Measurements from ENCODE around the gene GABPA.
A peak's percentile ranks its signal among the peaks of the same experiment; 100 is the strongest.

GABPA gene

GRCh38 chr21:25742900-25743299, 8.1 kb downstream of the GABPA start:
- DNase-seq, result no peak

DNA sequence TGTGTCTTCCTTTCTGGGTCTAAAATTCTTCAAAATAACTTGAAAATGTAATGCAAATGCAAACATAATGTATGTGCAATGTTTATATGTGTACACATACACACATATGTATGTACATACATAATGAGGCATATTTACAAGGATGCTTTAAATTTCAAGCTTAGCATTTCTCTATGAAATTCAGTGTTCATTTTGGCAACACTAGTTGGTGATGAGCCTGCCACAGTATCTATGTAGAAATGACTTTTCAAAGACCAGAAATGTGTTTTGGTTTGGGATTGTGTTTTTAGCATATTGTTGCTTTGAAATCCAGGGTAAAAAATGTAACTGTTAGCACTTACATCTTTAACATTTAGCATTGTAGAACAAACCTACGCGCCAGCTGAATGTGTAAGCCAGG, 10.1 kb downstream of the GABPA start:
- DNase-seq, result no peak

DNA sequence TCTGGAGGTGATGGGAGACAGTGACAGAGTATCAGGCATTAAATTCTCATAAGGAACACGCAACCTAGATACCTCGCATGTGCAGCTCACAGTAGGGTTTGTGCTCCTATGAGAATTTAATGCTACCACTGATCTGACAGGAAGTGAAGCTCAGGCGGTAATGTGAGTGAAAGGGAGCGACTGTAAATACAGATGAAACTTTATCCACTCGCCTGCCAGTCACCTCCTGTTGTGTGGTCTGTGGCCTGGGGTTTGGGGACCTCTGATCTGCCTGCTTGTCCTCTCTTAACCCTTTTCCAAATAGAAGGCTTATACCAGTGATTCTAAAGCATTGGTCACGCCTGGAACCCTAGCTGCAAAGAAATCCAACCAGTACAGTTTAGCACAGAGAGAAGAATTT, 15.3 kb downstream of the GABPA start:
- DNase-seq, result no peak

- DNase-seq, result no peak
Observed at GRCh38 chr21:25752416-25752815, 17.6 kb downstream of the GABPA start.

DNA sequence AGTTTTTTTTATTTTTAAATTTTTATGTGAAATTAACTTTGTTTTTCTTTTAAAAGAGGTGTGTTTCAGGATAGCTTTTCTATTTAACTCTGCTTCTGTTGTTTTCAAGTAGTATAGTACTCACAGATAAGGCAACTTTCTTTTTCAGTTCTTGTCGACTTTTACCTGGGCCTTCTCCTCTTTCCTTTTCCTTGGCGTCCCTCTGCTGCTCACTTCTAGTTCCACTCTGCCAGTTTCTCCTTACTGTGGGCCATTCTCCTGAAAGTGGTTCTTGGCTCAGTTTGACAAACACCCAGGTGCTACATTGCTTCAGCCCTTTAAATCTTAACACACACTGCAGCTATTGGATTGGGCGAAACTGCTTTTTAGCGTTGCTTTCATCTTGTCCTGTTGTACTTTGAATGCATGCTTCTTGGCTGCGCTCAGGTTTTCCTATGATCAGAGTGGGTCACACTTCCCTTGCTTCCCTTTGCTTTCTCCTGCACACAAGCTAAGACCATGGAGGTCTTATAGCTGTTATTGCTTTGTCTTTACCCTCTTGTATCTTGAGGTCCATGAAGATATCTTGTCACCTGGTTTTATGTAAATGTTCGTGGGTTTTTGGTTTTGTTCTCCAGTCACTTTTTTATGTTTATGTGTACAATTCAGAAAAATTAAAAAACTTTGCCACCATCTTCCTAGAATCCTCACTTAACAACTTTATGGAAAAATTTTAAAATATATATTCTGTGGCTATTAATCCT, 21.6 kb downstream of the GABPA start:
- DNase-seq, result no peak

DNA sequence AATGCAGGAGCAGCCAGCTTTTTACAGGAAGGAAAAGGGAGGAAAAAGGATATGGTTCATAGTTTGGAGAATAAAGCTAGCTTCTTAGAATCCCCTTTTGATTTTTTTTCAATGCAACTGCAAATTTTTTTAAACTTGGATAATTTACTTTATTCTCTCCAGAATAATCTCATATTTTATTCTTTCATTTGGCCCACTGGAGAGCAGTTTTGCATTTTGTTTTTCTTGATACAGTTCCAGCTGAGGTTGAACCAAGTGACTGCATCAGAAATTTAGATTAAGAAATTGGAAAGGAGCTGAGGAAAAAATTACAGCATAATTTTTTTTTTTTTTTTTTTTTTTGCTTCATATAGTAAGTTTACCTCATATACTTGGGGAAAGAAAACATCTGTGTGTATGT, 22.8 kb downstream of the GABPA start:
- DNase-seq, result no peak

GRCh38 chr21:25759573-25759972, 24.8 kb downstream of the GABPA start:
- no peak for DNase-seq

DNA sequence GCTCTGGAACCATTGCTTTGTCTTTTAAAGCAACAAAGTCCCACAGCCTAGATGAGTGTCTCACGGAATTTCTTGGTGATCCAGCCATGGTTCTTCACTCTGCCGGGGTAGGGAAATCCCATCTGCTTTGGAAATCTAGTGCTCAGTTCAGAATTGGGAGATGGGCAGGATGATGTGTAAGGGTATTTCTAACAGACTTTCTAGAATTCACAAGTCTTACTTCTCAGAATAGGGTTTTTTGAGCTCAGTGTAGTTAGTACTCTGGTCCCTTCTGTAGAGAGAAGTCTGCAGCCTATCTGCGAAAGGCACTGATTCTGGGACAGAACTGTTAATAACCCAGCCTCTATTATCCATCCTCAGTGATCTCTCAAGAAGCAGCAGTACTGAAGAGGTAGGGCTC, 25.3 kb downstream of the GABPA start:
- no peak for DNase-seq

DNA sequence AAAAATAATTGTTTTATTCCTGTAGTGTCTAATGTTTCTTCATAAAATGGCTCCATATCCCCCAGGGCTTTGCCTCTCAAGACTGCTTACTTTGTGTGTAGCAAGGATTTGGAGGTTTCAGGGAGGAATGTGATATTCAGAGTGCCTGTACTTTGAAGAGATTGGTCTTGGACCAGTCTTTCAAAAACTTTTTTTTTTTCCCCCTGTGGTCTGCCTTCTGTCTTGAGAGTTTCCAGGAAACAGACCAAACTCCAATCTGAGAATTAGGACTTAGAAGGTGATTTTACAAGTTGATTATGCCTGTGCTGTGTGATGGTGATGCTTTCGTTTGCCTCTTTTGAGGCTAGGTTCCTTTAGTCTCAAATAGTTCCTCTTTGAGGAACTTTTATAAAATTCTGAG, 25.9 kb downstream of the GABPA start:
- no peak for DNase-seq

GRCh38 chr21:25764065-25764464, 29.3 kb downstream of the GABPA start:
- no peak for DNase-seq

GRCh38 chr21:25767921-25768320, 33.1 kb downstream of the GABPA start:
- no peak for DNase-seq

DNA sequence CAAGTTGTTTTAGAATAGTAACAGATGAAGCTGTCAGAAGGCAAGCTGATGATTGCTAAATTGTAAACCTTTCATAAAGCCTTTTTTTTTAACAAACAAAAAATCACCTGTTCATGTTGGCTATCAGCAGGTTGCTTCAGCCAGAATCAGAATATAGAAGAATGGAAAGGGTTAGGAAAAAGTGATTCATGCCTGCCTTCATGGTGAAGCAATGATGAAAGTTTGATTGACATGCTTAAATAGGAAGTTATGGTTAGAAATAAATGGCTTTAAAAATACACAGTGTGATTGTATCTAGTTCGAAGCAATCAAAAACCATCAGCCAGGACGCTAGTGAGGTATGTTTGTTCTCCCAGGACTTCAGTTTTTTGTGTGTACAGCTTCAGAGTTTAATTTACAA, 37.9 kb downstream of the GABPA start:
- no peak for DNase-seq

DNA sequence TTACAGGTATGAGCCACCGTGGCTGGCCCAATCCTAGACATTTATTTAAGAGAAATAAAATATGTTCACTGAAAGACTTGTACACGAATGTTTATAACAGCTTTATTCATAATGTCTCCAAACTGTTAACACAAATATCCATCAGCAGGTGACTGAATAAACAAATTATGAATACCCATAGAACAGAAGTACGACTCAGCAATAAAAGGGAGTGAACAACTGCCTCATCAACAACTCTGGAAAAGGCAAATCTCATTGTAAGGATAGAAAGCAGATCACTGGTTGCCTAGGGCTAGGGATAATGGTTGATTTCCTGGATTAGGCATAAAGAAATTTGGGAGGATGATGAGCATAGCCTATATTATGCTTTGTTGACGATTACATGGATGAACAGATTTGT, 41.7 kb downstream of the GABPA start:
- DNase-seq, result no peak

DNA sequence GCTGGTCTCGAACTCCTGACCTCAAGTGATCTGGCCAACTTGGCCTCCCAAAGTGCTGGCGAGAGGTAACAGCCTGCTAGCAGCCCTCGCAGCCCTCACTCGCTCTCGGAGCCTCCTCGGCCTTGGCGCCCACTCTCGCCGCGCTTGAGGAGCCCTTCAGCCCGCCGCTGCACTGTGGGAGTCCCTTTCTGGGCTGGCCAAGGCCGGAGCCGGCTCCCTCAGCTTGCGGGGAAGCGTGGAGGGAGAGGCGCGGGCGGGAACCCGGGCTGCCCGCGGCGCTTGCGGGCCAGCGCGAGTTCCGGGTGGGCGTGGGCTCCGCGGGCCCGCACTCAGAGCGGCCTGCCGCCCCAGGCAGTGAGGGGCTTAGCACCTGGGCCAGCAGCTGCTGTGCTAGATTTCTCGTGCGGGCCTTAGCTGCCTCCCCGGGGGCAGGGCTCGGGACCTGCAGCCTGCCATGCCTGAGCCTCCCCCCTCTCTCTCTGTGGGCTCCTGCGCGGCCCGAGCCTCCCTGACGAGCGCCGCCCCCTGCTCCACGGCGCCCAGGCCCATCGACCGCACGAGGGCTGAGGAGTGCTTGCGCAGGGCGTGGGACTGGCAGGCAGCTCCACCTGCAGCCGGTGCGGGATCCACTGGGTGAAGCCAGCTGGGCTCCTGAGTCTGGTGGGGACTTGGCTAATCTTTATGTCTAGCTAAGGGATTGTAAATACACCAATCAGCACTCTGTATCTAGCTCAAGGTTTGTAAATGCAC, 43.5 kb downstream of the GABPA start:
- peak; percentile 6 for DNase-seq

GRCh38 chr21:25788677-25789076, 53.9 kb downstream of the GABPA start:
- no peak for DNase-seq

- no peak for DNase-seq
Observed at GRCh38 chr21:25790122-25790877, 55.5 kb downstream of the GABPA start.

GRCh38 chr21:25790878-25791204, 56.1 kb downstream of the GABPA start:
- DNase-seq, result no peak

GRCh38 chr21:25791319-25791718, 56.5 kb downstream of the GABPA start:
- DNase-seq, result no peak

- peak; percentile 23 for DNase-seq
Observed at GRCh38 chr21:25801217-25802014, 66.6 kb downstream of the GABPA start.

- no peak for DNase-seq
Observed at GRCh38 chr21:25806060-25806459, 71.3 kb downstream of the GABPA start.

DNA sequence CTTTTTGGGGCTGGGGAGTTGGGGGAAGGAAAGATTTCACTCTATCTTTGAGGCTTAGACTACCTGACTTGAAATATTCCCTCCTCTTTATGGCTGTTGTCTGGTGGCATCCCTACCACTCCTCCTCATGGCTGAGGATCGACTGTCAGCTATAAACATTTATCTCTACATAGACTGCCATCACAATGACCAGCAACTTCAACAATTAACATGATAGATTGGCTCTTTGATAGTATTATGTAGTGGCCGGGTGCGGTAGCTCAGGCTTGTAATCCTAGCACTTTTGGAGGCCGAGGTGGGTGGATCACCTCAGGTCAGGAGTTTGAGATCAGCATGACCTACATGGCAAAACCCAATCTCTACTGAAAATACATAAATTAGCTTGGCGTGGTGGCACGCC, 72.4 kb downstream of the GABPA start:
- DNase-seq, result no peak

DNA sequence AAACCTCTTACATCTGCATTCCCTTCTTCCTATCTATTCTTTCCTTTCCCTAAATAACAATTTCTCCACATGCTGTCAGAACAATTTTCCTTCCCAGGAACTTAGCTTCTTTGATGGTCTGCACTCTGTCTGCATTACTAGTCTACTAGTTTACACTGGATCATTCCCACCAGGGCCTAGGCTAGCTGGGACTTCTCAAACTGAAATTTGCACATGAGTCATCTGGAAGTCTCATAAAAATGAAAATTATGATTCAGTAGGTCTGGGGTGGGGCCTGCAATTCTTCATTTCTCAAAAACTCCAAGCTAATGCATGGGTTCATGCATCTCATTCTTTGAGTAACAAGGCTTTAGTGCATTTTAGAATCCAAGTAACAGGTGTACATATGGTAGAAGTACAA, 74.2 kb downstream of the GABPA start:
- no peak for DNase-seq

GRCh38 chr21:25811186-25811585, 76.4 kb downstream of the GABPA start:
- DNase-seq, result no peak

Data from activated gamma-delta T cell (primary cell).